Measurements from ENCODE around the gene ARFGEF3.

The ARFGEF3 gene

GRCh38 chr6:138157986-138158638, 3.6 kb upstream of the ARFGEF3 start:
- no peaks in the 10 kb centered on the region for H4K20me1 ChIP-seq (ENCODE audit: insufficient read depth, low read length)
- H3K4me2 ChIP-seq (ENCODE audit: low read length) = no peak overlapping the region
- TF ChIP-seq EZH2phosphoT487 (IDR thresholded peaks at IDR 0.05; ENCODE audit: low read depth) (no peak), CTCF (IDR thresholded peaks at IDR 0.05; ENCODE audit: low read depth, low read length) (no peak)
- H2AFZ ChIP-seq (ENCODE audit: low read depth, low read length) = no peak overlapping the region
- no peak overlapping the region for H3K9ac ChIP-seq (ENCODE audit: low read length)
- no peak overlapping the region for H3K27ac ChIP-seq (ENCODE audit: low read length)
- peaks cover 12% of the 10 kb centered on the region; the same call in 1 of the 2 replicates for H3K27me3 ChIP-seq (ENCODE audit: low read depth, low read length)
- H3K36me3 ChIP-seq (replicated peaks; ENCODE audit: low read depth, low read length) = no peaks in the 10 kb centered on the region
- H3K79me2 ChIP-seq (ENCODE audit: low read length) = no peaks in the 10 kb centered on the region
- no peaks in the 10 kb centered on the region for H3K4me1 ChIP-seq (ENCODE audit: low read length)
- H3K9me3 ChIP-seq (ENCODE audit: insufficient read depth, low read length) = no peaks in the 10 kb centered on the region
- no peak overlapping the region for H3K4me3 ChIP-seq (ENCODE audit: low read length)

DNA sequence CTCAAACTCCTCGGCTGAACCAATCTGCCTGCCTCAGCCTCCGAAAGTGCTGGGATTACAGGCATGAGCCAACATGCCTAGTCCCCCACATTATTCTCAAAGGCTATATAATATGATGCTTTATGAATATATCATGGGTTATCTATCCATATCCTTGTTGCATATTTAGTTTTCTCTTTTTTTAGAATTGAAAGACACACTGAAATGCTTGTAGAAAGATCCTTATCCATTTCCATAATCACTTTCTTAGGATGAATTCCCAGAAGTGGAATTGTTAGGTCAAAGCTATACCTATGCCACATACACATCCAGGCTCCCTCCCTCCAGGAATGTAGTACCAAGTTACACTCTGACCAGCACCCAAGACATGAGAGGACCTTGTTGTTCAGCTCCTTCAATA, 2.5 kb upstream of the ARFGEF3 start:
- Histone ChIP-seq H2AFZ (ENCODE audit: low read depth, low read length) (no peak overlapping the region), H3K9ac (ENCODE audit: low read length) (no peak overlapping the region), H3K27ac (ENCODE audit: low read length) (no peak overlapping the region), H3K4me2 (ENCODE audit: low read length) (no peak overlapping the region), H4K20me1 (ENCODE audit: insufficient read depth, low read length) (no peaks in the 10 kb centered on the region), H3K36me3 (replicated peaks; ENCODE audit: low read depth, low read length) (no peaks in the 10 kb centered on the region), H3K4me3 (ENCODE audit: low read length) (no peak overlapping the region), H3K79me2 (ENCODE audit: low read length) (no peaks in the 10 kb centered on the region), H3K27me3 (ENCODE audit: low read depth, low read length) (peaks cover 12% of the 10 kb centered on the region; the same call in 1 of the 2 replicates), H3K4me1 (ENCODE audit: low read length) (no peaks in the 10 kb centered on the region), H3K9me3 (ENCODE audit: insufficient read depth, low read length) (no peaks in the 10 kb centered on the region)
- TF ChIP-seq EZH2phosphoT487 (IDR thresholded peaks at IDR 0.05; ENCODE audit: low read depth) = no peak
- no peak for TF ChIP-seq CTCF (IDR thresholded peaks at IDR 0.05; ENCODE audit: low read depth, low read length)

DNA sequence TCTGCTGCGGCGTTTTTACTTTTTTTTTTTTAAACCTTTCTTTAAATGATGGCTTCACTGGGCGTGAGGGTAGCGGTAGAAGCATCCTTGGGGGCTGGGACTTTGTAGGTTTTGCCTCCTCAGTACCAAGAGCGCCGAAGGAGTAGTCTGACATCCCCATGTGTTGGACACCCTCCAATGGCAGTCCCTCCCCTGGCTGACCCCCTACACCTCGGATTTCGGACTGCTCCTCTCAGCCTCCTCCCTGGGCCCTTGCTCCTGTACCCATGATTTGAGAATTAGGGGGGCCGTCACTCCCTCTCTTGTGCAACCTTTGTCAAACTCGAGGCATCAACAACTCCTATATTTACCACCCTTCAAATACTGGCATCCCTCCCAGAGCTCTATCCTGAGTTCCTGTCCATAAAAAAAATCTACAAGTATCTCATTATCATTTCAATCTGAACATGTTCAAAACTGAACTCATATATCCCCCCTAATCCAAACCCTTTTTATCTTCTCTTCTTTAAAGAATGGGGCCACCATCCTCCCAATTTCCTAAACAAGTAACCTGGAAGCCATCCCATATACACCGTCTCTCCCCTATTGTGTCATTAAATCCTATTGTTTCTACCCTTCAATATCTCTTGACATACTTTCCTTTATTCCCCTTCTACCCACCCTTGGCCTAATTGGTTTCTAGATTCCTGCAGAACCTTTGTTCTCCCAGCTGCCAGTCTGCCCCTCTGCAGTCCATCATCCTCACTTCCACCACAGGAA, 1.2 kb upstream of the ARFGEF3 start:
- Histone ChIP-seq H3K9ac (ENCODE audit: low read length) (no peak overlapping the region), H3K4me2 (ENCODE audit: low read length) (no peak overlapping the region)

More for the DNA sequence above, 1.2 kb upstream of the ARFGEF3 start:
- H3K4me3 ChIP-seq (ENCODE audit: low read length) = no peak overlapping the region
- no peaks in the 10 kb centered on the region for H3K9me3 ChIP-seq (ENCODE audit: insufficient read depth, low read length)
- no peaks in the 10 kb centered on the region for H3K36me3 ChIP-seq (replicated peaks; ENCODE audit: low read depth, low read length)
- H3K4me1 ChIP-seq (ENCODE audit: low read length) = no peaks in the 10 kb centered on the region
- H4K20me1 ChIP-seq (ENCODE audit: insufficient read depth, low read length) = no peaks in the 10 kb centered on the region
- H2AFZ ChIP-seq (ENCODE audit: low read depth, low read length) = no peak overlapping the region
- TF ChIP-seq EZH2phosphoT487 (IDR thresholded peaks at IDR 0.05; ENCODE audit: low read depth) (no peak), CTCF (IDR thresholded peaks at IDR 0.05; ENCODE audit: low read depth, low read length) (no peak)
- no peaks in the 10 kb centered on the region for H3K79me2 ChIP-seq (ENCODE audit: low read length)
- H3K27me3 ChIP-seq (ENCODE audit: low read depth, low read length) = peaks cover 5% of the 10 kb centered on the region; the same call in 1 of the 2 replicates
- H3K27ac ChIP-seq (ENCODE audit: low read length) = no peak overlapping the region
